Measurements from ENCODE around the gene ZIC4. TPM values are rescaled to one million over a fixed set of nuclear protein-coding genes. Genes with fewer than 3 reads are reported as not detected.

Gene ZIC4
- polyA plus RNA-seq, 4 donors = 0.19 TPM; not detected in 3

GRCh38 chr3:147358144-147358992, 48.0 kb downstream of the ZIC4 start:
- no peak for DNase-seq (ENCODE audit: low read depth in 4 of 4, low spot score in 2 of 4)

- no peak for DNase-seq (ENCODE audit: low read depth in 4 of 4, low spot score in 2 of 4)
Measured at GRCh38 chr3:147356909-147357900, 49.1 kb downstream of the ZIC4 start.

GRCh38 chr3:147356145-147356908, 50.0 kb downstream of the ZIC4 start:
- DNase-seq (ENCODE audit: low read depth in 4 of 4, low spot score in 2 of 4) = no peak

- no peak for DNase-seq (ENCODE audit: low read depth in 4 of 4, low spot score in 2 of 4)
Measured at GRCh38 chr3:147355753-147356090, 50.6 kb downstream of the ZIC4 start.

- no peak for DNase-seq (ENCODE audit: low read depth in 4 of 4, low spot score in 2 of 4)
Measured at GRCh38 chr3:147355084-147355752, 51.1 kb downstream of the ZIC4 start.

GRCh38 chr3:147354623-147355022, 51.7 kb downstream of the ZIC4 start:
- DNase-seq (ENCODE audit: low read depth in 4 of 4, low spot score in 2 of 4) = no peak

GRCh38 chr3:147351301-147351700, 55.0 kb downstream of the ZIC4 start:
- no peak for DNase-seq (ENCODE audit: low read depth in 4 of 4, low spot score in 2 of 4)

GRCh38 chr3:147348976-147349375, 57.4 kb downstream of the ZIC4 start:
- no peak for DNase-seq (ENCODE audit: low read depth in 4 of 4, low spot score in 2 of 4)

GRCh38 chr3:147343926-147344325, 62.4 kb downstream of the ZIC4 start:
- no peak for DNase-seq (ENCODE audit: low read depth in 4 of 4, low spot score in 2 of 4)

- DNase-seq (ENCODE audit: low read depth in 4 of 4, low spot score in 2 of 4) = no peak
Measured at GRCh38 chr3:147341727-147342126, 64.6 kb downstream of the ZIC4 start.

- no peak for DNase-seq (ENCODE audit: low read depth in 4 of 4, low spot score in 2 of 4)
Measured at GRCh38 chr3:147336543-147337278, 69.6 kb downstream of the ZIC4 start.

Other genes starting within 250 kb of the ZIC4 start
- gene ZIC1, start 2.8 kb upstream of the ZIC4 start, polyA plus RNA-seq (ENCODE audit: insufficient read length in 4 of 4) = under 1 TPM in 2 of 4 donors, not detected in 2; 0.16 to 0.93 TPM